SH-SY5Y (cell line): ENCODE measurements around the gene PRR4.

ENCODE experiments used
- GATA2 ChIP-seq: IDR thresholded peaks from 2 replicates; pipeline ENCODE4 v1.6.1; 2011; ENCODE audit warnings: mild to moderate bottlenecking, low read depth, low read length
- GATA3 ChIP-seq: IDR thresholded peaks from 2 replicates; pipeline ENCODE4 v1.6.1; 2011; ENCODE audit warnings: low read depth, mild to moderate bottlenecking, low read length, moderate library complexity

DNA sequence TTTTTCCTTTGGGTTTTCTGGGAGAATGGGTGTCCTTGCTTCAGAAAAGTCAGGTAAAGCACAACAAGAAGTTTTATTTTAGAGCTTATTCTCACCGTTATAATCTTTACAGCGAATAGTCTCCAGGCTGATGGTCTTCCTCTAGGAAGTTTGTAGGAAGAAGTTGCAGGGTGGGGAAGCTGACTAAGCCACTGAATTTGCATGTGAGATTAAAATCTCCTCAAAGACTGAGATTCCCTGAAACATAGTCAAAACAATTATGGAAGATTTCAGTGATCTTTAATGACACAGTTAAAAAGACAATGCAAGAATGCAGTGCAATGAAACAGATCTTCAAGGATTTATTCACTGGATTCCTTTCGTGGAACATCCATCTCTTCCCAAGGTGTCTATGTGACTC lies 24.3 kb downstream of the PRR4 start:
- TF ChIP-seq GATA2 (no peak), GATA3 (no peak)
